Endothelial cell of umbilical vein (primary cell): ENCODE measurements around the gene RPL34.

Experiments used
- EZH2 ChIP-seq: IDR thresholded peaks from 2 replicates; pipeline ENCODE4 v1.6.1; 2012; ENCODE audit warnings: borderline replicate concordance, low read depth, mild to moderate bottlenecking, moderate library complexity, low read length, inconsistent platforms; ENCODE audit not compliant: severe bottlenecking
- FOS ChIP-seq: IDR thresholded peaks from 2 replicates; pipeline ENCODE4 v1.6.1; 2011; ENCODE audit warnings: mild to moderate bottlenecking, low read length, moderate library complexity, borderline replicate concordance; ENCODE audit not compliant: insufficient read depth
- JUN ChIP-seq: IDR thresholded peaks from 2 replicates; pipeline ENCODE4 v1.6.1; 2011; ENCODE audit warnings: borderline replicate concordance, low read depth; ENCODE audit not compliant: insufficient read length, insufficient read depth
- MYC ChIP-seq: IDR thresholded peaks from one replicate; pipeline ENCODE4 v1.6.1; 2011; ENCODE audit warnings: mild to moderate bottlenecking, low read depth, low read length
- POLR2A ChIP-seq: IDR thresholded peaks from 2 replicates; pipeline ENCODE4 v1.6.1; 2012; ENCODE audit warnings: low read depth, mild to moderate bottlenecking, control low read depth, low read length
- POLR2AphosphoS5 ChIP-seq: IDR thresholded peaks from 2 replicates; pipeline ENCODE4 v1.6.1; 2012; ENCODE audit warnings: low read depth, mild to moderate bottlenecking, control low read depth, low read length, moderate library complexity; ENCODE audit not compliant: insufficient read depth
- TF ChIP-seq, protein P1 (sequence below): IDR thresholded peaks from 2 replicates; pipeline ENCODE4 v1.6.1; 2011; ENCODE audit not compliant: insufficient read depth, insufficient read length
- TF ChIP-seq, protein P2 (sequence below), 2 donors: IDR thresholded peaks; 1 replicate in 1 of 2; 2 replicates in 1 of 2; pipeline ENCODE4 v1.5.1; 2011; ENCODE audit warnings: low read length in 2 of 2, mild to moderate bottlenecking in 2 of 2, moderate library complexity in 2 of 2, control low read depth in 1 of 2, inconsistent platforms in 1 of 2, low read depth in 1 of 2; ENCODE audit not compliant: insufficient read depth in 1 of 2; ENCODE audit errors: extremely low read depth in 1 of 2

DNA sequence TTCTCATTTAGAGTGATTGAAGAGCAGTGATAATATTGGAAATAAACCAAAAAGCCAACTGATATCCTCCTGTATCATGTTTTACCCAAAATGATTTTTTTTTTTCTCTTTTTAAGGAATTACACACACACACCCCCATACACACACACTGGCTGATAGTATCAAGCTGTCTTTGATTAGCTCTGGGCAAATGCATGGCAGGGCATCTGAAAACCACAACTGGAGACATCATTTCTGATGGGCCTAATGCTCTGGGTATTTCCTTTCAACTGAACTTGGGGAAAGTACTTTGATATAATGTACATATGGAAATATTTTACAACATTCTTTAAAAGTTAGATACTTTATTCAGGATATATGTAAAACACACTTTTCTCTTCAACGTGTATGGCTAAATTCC, 15.9 kb downstream of the RPL34 start:
- TF ChIP-seq, protein P1, sequence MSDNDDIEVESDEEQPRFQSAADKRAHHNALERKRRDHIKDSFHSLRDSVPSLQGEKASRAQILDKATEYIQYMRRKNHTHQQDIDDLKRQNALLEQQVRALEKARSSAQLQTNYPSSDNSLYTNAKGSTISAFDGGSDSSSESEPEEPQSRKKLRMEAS: no peak
- TF ChIP-seq POLR2A (no peak), EZH2 (no peak), POLR2AphosphoS5 (no peak), FOS (no peak), JUN (no peak), MYC (no peak)
- TF ChIP-seq, protein P2, sequence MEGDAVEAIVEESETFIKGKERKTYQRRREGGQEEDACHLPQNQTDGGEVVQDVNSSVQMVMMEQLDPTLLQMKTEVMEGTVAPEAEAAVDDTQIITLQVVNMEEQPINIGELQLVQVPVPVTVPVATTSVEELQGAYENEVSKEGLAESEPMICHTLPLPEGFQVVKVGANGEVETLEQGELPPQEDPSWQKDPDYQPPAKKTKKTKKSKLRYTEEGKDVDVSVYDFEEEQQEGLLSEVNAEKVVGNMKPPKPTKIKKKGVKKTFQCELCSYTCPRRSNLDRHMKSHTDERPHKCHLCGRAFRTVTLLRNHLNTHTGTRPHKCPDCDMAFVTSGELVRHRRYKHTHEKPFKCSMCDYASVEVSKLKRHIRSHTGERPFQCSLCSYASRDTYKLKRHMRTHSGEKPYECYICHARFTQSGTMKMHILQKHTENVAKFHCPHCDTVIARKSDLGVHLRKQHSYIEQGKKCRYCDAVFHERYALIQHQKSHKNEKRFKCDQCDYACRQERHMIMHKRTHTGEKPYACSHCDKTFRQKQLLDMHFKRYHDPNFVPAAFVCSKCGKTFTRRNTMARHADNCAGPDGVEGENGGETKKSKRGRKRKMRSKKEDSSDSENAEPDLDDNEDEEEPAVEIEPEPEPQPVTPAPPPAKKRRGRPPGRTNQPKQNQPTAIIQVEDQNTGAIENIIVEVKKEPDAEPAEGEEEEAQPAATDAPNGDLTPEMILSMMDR (IDR thresholded peaks at IDR 0.05; ENCODE audit: extremely low read depth in 1 of 2, insufficient read depth in 1 of 2, low read depth in 1 of 2, low read length in 2 of 2): no peak
